GM12878 (cell line): ENCODE measurements around the gene PNISR. TPM values are rescaled to one million over a fixed set of nuclear protein-coding genes. Genes with fewer than 3 reads are reported as not detected.

Experiments used
- ATAC-seq: fragments of 200-7000 bp; cut with Tn5 transposase; 3 replicates; pipeline ENCODE4 v1.9.1; 2020; ENCODE audit warnings: mild to moderate bottlenecking, moderate library complexity
- BruUV-seq: library from RNA; stranded (reverse); fragments of 400-500 nt; replicated peaks from 2 replicates; lab custom pipeline; 2021; lab: Mats Ljungman, UMichigan
- CTCF ChIA-PET: fragments of 300-600 bp; sonication (Branson Sonifier 250); formaldehyde crosslinking; extraction: SDS; loops from one replicate; lab custom pipeline; 2021; ENCODE audit warnings: inconsistent platforms; lab: Yijun Ruan, JAX
- POLR2A ChIA-PET: fragments of 350-600 bp; formaldehyde crosslinking; extraction: SDS; loops from one replicate; lab custom pipeline; 2021; ENCODE audit warnings: inconsistent platforms; lab: Charles Lee
- RAD21 ChIA-PET: fragments of 300-600 bp; sonication (Branson Sonifier 250); formaldehyde crosslinking; loops from one replicate; lab custom pipeline; 2023; ENCODE audit warnings: antibody characterized with exemption; ENCODE audit not compliant: unreplicated experiment; lab: Charles Lee
- SMC1A ChIA-PET: fragments of 300-600 bp; sonication (Branson Sonifier 250); formaldehyde crosslinking; loops from one replicate; lab custom pipeline; 2023; ENCODE audit not compliant: unreplicated experiment, uncharacterized antibody; lab: Charles Lee
- DNase-seq: peaks from one replicate; pipeline ENCODE4 v3.0.0-alpha.2; 2011; ENCODE audit warnings: low read depth, low spot score
- FAIRE-seq: peaks from 3 replicates; lab custom pipeline; 2011; peaks lifted over from hg19 to GRCh38; lab: Jason Lieb, UNC
- H2AFZ ChIP-seq: 2 replicates; pipeline ENCODE4 v1.6.0; 2011; ENCODE audit warnings: low read depth, low read length, control low read depth; ENCODE audit not compliant: control insufficient read depth
- H3K27ac ChIP-seq: 2 replicates; pipeline ENCODE4 v1.5.1; 2011; ENCODE audit warnings: control low read depth; ENCODE audit not compliant: control insufficient read depth, insufficient read depth
- H3K27me3 ChIP-seq, 2 experiments: replicated peaks in 1 of 2; 2 replicates each; pipeline versions ENCODE4 v1.6.0 to v1.6.1; 2011; ENCODE audit warnings: low read length in 1 of 2; ENCODE audit not compliant: control insufficient read depth in 2 of 2, insufficient read depth in 2 of 2
- H3K36me3 ChIP-seq, 2 experiments: 2 replicates each; pipeline ENCODE4 v1.5.1; 2011; ENCODE audit warnings: low read length in 1 of 2; ENCODE audit not compliant: control insufficient read depth in 2 of 2, insufficient read depth in 2 of 2
- H3K4me1 ChIP-seq: 2 replicates; pipeline ENCODE4 v1.6.1; 2011; ENCODE audit warnings: mild to moderate bottlenecking, low read length, moderate library complexity, mixed read lengths; ENCODE audit not compliant: control insufficient read depth, insufficient read depth
- H3K4me2 ChIP-seq: 2 replicates; pipeline ENCODE4 v1.6.0; 2011; ENCODE audit warnings: control low read depth; ENCODE audit not compliant: control insufficient read depth, insufficient read depth
- H3K4me3 ChIP-seq: fragments of 200-600 bp; sonication (generic); 2 replicates; pipeline ENCODE4 v1.5.1; 2016
- H3K79me2 ChIP-seq: 2 replicates; pipeline ENCODE4 v1.6.0; 2011; ENCODE audit warnings: low read length; ENCODE audit not compliant: control insufficient read depth, insufficient read depth
- H3K9ac ChIP-seq: 2 replicates; pipeline ENCODE4 v1.8.0; 2011; ENCODE audit warnings: low read length, control low read depth, mixed read lengths; ENCODE audit not compliant: control insufficient read depth, insufficient read depth
- H3K9me3 ChIP-seq: replicated peaks from 3 replicates; pipeline ENCODE4 v1.5.1; 2011; ENCODE audit warnings: mild to moderate bottlenecking, low read length; ENCODE audit not compliant: control insufficient read depth, insufficient read depth
- H4K20me1 ChIP-seq: 2 replicates; pipeline ENCODE4 v1.6.0; 2011; ENCODE audit not compliant: control insufficient read depth, insufficient read depth
- BCL11A ChIP-seq: IDR thresholded peaks from 2 replicates; pipeline ENCODE4 v1.6.1; 2011; ENCODE audit warnings: low read depth, low read length
- BMI1 ChIP-seq: fragments of 450-650 bp; IDR thresholded peaks from 2 replicates; pipeline ENCODE4 v1.6.1; 2016; ENCODE audit warnings: mild to moderate bottlenecking, moderate library complexity, borderline replicate concordance
- CBFB ChIP-seq: IDR thresholded peaks from 2 replicates; pipeline ENCODE4 v1.6.1; 2016; ENCODE audit warnings: antibody characterized with exemption, low read depth
- CBX5 ChIP-seq: sonication (generic); IDR thresholded peaks from 2 replicates; pipeline ENCODE4 v1.6.1; 2016; ENCODE audit warnings: low read depth, moderate library complexity, mild to moderate bottlenecking, inconsistent platforms
- PML ChIP-seq: IDR thresholded peaks from 2 replicates; pipeline ENCODE4 v1.6.1; 2012; ENCODE audit warnings: low read length, inconsistent platforms
- RAD51 ChIP-seq: fragments of 450-650 bp; IDR thresholded peaks from 2 replicates; pipeline ENCODE4 v1.6.1; 2016; ENCODE audit warnings: moderate library complexity, mild to moderate bottlenecking, inconsistent platforms
- SRF ChIP-seq, 2 experiments: IDR thresholded peaks; 2 replicates each; pipeline ENCODE4 v1.6.1; 2011; ENCODE audit warnings: low read depth in 2 of 2, low read length in 2 of 2, mild to moderate bottlenecking in 1 of 2, moderate library complexity in 1 of 2
- SUPT20H ChIP-seq: IDR thresholded peaks from 2 replicates; pipeline ENCODE4 v1.6.1; 2011; ENCODE audit warnings: low read depth, mild to moderate bottlenecking, low read length, moderate library complexity, borderline replicate concordance; ENCODE audit not compliant: control insufficient read depth
- SUZ12 ChIP-seq: fragments of 200-600 bp; sonication (generic); IDR thresholded peaks from one replicate; pipeline ENCODE4 v1.6.1; 2018; ENCODE audit warnings: antibody characterized with exemption, mild to moderate bottlenecking; ENCODE audit not compliant: unreplicated experiment
- WRNIP1 ChIP-seq: IDR thresholded peaks from 2 replicates; pipeline ENCODE4 v1.6.1; 2011; ENCODE audit warnings: low read depth, low read length, improper control_type of control experiment, borderline replicate concordance
- YY1 ChIP-seq: IDR thresholded peaks from 2 replicates; pipeline ENCODE4 v1.6.1; 2011; ENCODE audit warnings: low read depth, mild to moderate bottlenecking, low read length
- ZBTB40 ChIP-seq: fragments of 450-650 bp; IDR thresholded peaks from 2 replicates; pipeline ENCODE4 v1.6.1; 2016; ENCODE audit warnings: mild to moderate bottlenecking, moderate library complexity, borderline replicate concordance
- ZSCAN29 ChIP-seq: fragments of 450-650 bp; IDR thresholded peaks from 2 replicates; pipeline ENCODE4 v1.6.1; 2017; ENCODE audit warnings: mild to moderate bottlenecking, moderate library complexity
- WGBS: methylation state at CpG from one replicate; pipeline ENCODE4 v1.1.6; 2016; ENCODE audit warnings: low lambda C conversion rate; ENCODE audit not compliant: insufficient replicate concordance, insufficient coverage; ENCODE audit errors: missing lambda C conversion rate; 5-methylcytosine and 5-hydroxymethylcytosine counted together
- in situ Hi-C: fragments of 300-500 bp; cut with MboI; formaldehyde crosslinking; loops from 9 replicates; pipeline ENCODE4 v1.14.3; 2018; ENCODE audit warnings: mixed read lengths
- intact Hi-C: fragments of 100-400 bp; cut with micrococcal nuclease; formaldehyde crosslinking; loops from one replicate; pipeline ENCODE4 v1.14.2; 2022; ENCODE audit not compliant: unreplicated experiment
- polyA plus RNA-seq, 11 experiments: library from polyadenylated mRNA; depleted of rRNA in 4 of 11; unstranded in 6 of 11; stranded (reverse) in 5 of 11; fragments of >200 nt; fragmentation: Nextera tagmentation in 4 of 11; fragmentation: Illumina TruSeq in 1 of 11; extraction: Ambion mirVana in 4 of 11; extraction: Trizol in 1 of 11; gene quantifications; 1 replicate in 1 of 11; 2 replicates in 10 of 11; pipeline versions ENCODE4 v1.2.1 to v1.2.3, GENCODE V29; 2011 to 2016; ENCODE audit warnings: inconsistent platforms in 2 of 11, missing spikeins in 2 of 11, low read depth in 1 of 11
- total RNA-seq, 4 experiments: library from RNA; depleted of rRNA in 3 of 4; stranded (reverse); fragments of >200 nt in 3 of 4; fragmentation: Illumina TruSeq in 1 of 4; extraction: Trizol in 1 of 4; gene quantifications; 2 replicates each; pipeline versions ENCODE4 v1.2.1 to v1.2.3, GENCODE V29; 2013 to 2021
- TF ChIP-seq, protein P1 (sequence below): fragments of 450-650 bp; conservative IDR thresholded peaks from 2 replicates; pipeline ENCODE4 v1.6.1; 2017; ENCODE audit warnings: mild to moderate bottlenecking, moderate library complexity
- TF ChIP-seq, protein P2 (sequence below): fragments of 450-650 bp; IDR thresholded peaks from 2 replicates; pipeline ENCODE4 v1.6.1; 2017; ENCODE audit warnings: low read depth, mild to moderate bottlenecking, moderate library complexity
- TF ChIP-seq, protein P3 (sequence below): IDR thresholded peaks from 2 replicates; pipeline ENCODE4 v1.6.1; 2011; ENCODE audit warnings: low read depth, mild to moderate bottlenecking, low read length, moderate library complexity, borderline replicate concordance; ENCODE audit errors: extremely low read depth

Gene PNISR
- total and polyA plus RNA-seq, 10 of the 15 experiments (the other 5 are each of a cell fraction or from before 2014, with no cell fraction given), result 79.1 to 180 (median 105) TPM

- in situ Hi-C loops, result no loop called here
- Histone ChIP-seq H3K4me1 (no peaks in the 10 kb centered on the region), H3K9ac (no peak overlapping the region), H4K20me1 (no peaks in the 10 kb centered on the region), H3K79me2 (peaks cover 7% of the 10 kb centered on the region), H3K27ac (no peak overlapping the region), H3K9me3 (no peaks in the 10 kb centered on the region), H2AFZ (no peak overlapping the region), H3K4me2 (no peak overlapping the region), H3K4me3 (no peak overlapping the region), H3K36me3 (peaks cover 3 to 45% of the 10 kb centered on the region in 2 experiments), H3K27me3 (no peaks in the 10 kb centered on the region)
- DNase-seq (no peak), ATAC-seq (no peak), FAIRE-seq (no peak)
- 78% methylated on average over 7 of the region's 7 CpGs for WGBS
- ChIA-PET POLR2A (interaction anchor here (0.6 to 1.1 kb wide), 2 partner anchors 11 to 115 kb away, joined by 3 to 5 read pairs; no protein-coding TSS in a partner anchor), CTCF (interaction anchor here (1.1 kb wide), 1 partner anchor 77 kb away, joined by 3 read pairs; no protein-coding TSS in a partner anchor), SMC1A (interaction anchor here (1.1 to 1.2 kb wide), 2 partner anchors 12 to 103 kb away, joined by 3 read pairs; no protein-coding TSS in a partner anchor), RAD21 (no interaction called here)
- intact Hi-C loops, result no loop called here
- BruUV-seq, result no TSS peak
- TF ChIP-seq SRF (IDR thresholded peaks at IDR 0.05; ENCODE audit: low read depth in 2 of 2, low read length in 2 of 2), result no peak
- no peak for TF ChIP-seq BMI1
- TF ChIP-seq CBX5, result no peak
- no peak for TF ChIP-seq ZBTB40
- no peak for TF ChIP-seq ZSCAN29
- TF ChIP-seq, protein P1, sequence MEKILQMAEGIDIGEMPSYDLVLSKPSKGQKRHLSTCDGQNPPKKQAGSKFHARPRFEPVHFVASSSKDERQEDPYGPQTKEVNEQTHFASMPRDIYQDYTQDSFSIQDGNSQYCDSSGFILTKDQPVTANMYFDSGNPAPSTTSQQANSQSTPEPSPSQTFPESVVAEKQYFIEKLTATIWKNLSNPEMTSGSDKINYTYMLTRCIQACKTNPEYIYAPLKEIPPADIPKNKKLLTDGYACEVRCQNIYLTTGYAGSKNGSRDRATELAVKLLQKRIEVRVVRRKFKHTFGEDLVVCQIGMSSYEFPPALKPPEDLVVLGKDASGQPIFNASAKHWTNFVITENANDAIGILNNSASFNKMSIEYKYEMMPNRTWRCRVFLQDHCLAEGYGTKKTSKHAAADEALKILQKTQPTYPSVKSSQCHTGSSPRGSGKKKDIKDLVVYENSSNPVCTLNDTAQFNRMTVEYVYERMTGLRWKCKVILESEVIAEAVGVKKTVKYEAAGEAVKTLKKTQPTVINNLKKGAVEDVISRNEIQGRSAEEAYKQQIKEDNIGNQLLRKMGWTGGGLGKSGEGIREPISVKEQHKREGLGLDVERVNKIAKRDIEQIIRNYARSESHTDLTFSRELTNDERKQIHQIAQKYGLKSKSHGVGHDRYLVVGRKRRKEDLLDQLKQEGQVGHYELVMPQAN, result no peak
- TF ChIP-seq YY1, result no peak
- TF ChIP-seq CBFB, result no peak
- TF ChIP-seq BCL11A, result no peak
- TF ChIP-seq PML, result no peak
- TF ChIP-seq, protein P2, sequence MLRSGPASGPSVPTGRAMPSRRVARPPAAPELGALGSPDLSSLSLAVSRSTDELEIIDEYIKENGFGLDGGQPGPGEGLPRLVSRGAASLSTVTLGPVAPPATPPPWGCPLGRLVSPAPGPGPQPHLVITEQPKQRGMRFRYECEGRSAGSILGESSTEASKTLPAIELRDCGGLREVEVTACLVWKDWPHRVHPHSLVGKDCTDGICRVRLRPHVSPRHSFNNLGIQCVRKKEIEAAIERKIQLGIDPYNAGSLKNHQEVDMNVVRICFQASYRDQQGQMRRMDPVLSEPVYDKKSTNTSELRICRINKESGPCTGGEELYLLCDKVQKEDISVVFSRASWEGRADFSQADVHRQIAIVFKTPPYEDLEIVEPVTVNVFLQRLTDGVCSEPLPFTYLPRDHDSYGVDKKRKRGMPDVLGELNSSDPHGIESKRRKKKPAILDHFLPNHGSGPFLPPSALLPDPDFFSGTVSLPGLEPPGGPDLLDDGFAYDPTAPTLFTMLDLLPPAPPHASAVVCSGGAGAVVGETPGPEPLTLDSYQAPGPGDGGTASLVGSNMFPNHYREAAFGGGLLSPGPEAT, result no peak
- TF ChIP-seq SUZ12, result no peak
- TF ChIP-seq WRNIP1, result no peak
- TF ChIP-seq, protein P3, sequence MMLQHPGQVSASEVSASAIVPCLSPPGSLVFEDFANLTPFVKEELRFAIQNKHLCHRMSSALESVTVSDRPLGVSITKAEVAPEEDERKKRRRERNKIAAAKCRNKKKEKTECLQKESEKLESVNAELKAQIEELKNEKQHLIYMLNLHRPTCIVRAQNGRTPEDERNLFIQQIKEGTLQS, result no peak
- TF ChIP-seq SUPT20H, result no peak
- TF ChIP-seq RAD51, result no peak
Observed at GRCh38 chr6:99407076-99407475, 18.0 kb downstream of the PNISR start.
